Progenitor cell of endocrine pancreas (in vitro differentiated cells): ENCODE data around the gene SMIM11. TPM values are rescaled to one million over a fixed set of nuclear protein-coding genes. Genes with fewer than 3 reads are reported as not detected.

Source experiments
- DNase-seq: peaks from one replicate; pipeline ENCODE4 v3.0.0; 2021; ENCODE audit warnings: low spot score; ENCODE audit not compliant: unreplicated experiment
- H3K27ac Mint-ChIP-seq: 2 replicates; pipeline ENCODE4 v1.8.0; 2021; ENCODE audit warnings: mild to moderate bottlenecking, moderate library complexity, mixed read lengths
- H3K27me3 Mint-ChIP-seq: 2 replicates; pipeline ENCODE4 v1.8.0; 2021; ENCODE audit warnings: mixed read lengths
- H3K36me3 Mint-ChIP-seq: 2 replicates; pipeline ENCODE4 v1.8.0; 2022; ENCODE audit warnings: mixed read lengths; ENCODE audit not compliant: insufficient read depth
- H3K4me1 Mint-ChIP-seq: 2 replicates; pipeline ENCODE4 v1.8.0; 2021; ENCODE audit warnings: low read depth, mixed read lengths
- H3K4me3 Mint-ChIP-seq: 2 replicates; pipeline ENCODE4 v1.8.0; 2021; ENCODE audit warnings: low read depth, mild to moderate bottlenecking, moderate library complexity, mixed read lengths
- H3K9me3 Mint-ChIP-seq: 2 replicates; pipeline ENCODE4 v1.8.0; 2021; ENCODE audit warnings: low read depth, mixed read lengths
- total RNA-seq: library from RNA; stranded (reverse); gene quantifications from 2 replicates; pipeline ENCODE4 v1.2.1, GENCODE V29; 2021
- TF ChIP-seq, protein P1 (sequence below): fragments of 200-600 bp; sonication (generic); IDR thresholded peaks from one replicate; pipeline ENCODE4 v1.5.0; 2021; ENCODE audit warnings: antibody characterized with exemption, mild to moderate bottlenecking; ENCODE audit not compliant: unreplicated experiment

The SMIM11 gene
- total RNA-seq, 1 donor from 2014 or later: 22.7 TPM

DNA sequence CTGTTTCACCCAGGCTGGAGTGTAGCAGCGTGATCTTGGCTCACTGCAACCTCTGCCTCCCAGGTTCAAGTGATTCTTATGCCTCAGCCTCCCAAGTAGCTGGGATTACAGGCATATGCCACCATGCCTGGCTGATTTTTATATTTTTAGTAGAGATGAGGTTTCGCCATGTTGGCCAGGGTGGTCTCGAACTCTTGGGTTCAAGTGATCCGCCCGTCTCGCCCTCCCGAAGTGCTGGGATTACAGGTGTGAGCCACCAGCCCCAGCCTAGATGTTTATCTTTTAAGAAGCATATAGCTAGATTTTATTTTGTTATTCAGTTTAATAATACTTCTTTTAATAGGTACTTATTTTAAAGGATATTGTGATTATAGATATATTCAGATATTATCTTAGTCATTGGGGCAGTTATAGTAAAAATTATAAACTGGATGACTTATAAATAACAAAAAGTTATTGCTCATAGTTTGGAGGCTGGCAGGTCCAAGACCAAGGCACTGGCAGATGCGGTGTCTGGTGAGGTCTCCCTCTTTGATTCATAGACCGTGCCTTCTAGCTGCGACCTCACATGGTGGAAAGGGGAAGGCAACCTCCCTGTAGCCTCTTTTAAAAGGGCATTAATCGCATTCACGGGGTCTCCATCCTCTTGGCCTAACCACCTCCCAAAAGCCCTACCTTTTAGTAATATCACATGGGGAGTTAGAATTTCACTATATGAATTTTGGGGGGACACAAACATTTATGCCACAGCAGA is 14.6 kb upstream of the SMIM11 start:
- H3K4me3 Mint-ChIP-seq: no peak overlapping the region
- TF ChIP-seq, protein P1, sequence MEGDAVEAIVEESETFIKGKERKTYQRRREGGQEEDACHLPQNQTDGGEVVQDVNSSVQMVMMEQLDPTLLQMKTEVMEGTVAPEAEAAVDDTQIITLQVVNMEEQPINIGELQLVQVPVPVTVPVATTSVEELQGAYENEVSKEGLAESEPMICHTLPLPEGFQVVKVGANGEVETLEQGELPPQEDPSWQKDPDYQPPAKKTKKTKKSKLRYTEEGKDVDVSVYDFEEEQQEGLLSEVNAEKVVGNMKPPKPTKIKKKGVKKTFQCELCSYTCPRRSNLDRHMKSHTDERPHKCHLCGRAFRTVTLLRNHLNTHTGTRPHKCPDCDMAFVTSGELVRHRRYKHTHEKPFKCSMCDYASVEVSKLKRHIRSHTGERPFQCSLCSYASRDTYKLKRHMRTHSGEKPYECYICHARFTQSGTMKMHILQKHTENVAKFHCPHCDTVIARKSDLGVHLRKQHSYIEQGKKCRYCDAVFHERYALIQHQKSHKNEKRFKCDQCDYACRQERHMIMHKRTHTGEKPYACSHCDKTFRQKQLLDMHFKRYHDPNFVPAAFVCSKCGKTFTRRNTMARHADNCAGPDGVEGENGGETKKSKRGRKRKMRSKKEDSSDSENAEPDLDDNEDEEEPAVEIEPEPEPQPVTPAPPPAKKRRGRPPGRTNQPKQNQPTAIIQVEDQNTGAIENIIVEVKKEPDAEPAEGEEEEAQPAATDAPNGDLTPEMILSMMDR: no peak
- peaks cover 3% of the 10 kb centered on the region for H3K4me1 Mint-ChIP-seq
- H3K27me3 Mint-ChIP-seq: peaks cover 6% of the 10 kb centered on the region
- peaks cover 5% of the 10 kb centered on the region for H3K9me3 Mint-ChIP-seq
- DNase-seq: no peak
- H3K27ac Mint-ChIP-seq: no peak overlapping the region
- peaks cover 2% of the 10 kb centered on the region for H3K36me3 Mint-ChIP-seq

DNA sequence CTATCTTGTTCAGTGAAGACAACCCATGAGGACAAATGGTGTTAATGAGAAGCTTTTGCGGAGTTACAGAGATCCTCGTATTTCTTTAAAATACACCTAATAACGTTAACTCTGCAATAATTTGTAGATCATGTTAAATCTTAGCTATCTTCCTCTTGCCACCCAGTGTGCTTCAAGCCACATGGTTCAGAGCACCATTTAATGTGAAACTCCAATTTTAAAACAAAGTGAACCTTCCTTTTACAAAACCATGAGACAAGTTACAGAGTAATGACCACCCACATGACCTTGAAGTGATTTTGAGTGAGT is 13.2 kb upstream of the SMIM11 start:
- DNase-seq: no peak
- H3K36me3 Mint-ChIP-seq: peaks cover 2% of the 10 kb centered on the region
- H3K4me1 Mint-ChIP-seq: peaks cover 9% of the 10 kb centered on the region
- no peak overlapping the region for H3K4me3 Mint-ChIP-seq
- no peak overlapping the region for H3K27ac Mint-ChIP-seq
- TF ChIP-seq, protein P1: no peak
- H3K27me3 Mint-ChIP-seq: peaks cover 4% of the 10 kb centered on the region
- peaks cover 5% of the 10 kb centered on the region for H3K9me3 Mint-ChIP-seq

DNA sequence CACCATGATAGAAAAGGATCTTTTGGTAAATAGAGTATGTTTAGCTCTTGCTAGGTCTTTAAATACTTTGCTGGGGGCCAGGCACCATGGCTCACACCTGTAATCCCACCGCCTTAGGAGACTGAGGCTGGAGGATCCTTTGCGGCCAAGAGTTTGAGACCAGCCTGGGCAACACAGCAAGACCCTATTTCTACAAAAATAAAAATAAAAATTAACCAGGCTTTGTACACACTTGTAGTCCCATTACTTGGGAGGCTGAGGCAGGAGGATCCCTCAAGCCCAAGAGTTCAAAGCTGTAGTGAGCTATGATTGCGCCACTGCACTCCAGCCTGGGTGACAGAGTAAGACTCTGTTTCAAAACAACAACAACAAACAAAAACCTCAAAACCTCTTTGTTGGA is 12.6 kb upstream of the SMIM11 start:
- DNase-seq: no peak
- Mint-ChIP-seq H3K9me3 (peaks cover 5% of the 10 kb centered on the region), H3K36me3 (peaks cover 2% of the 10 kb centered on the region), H3K4me1 (peaks cover 12% of the 10 kb centered on the region), H3K27ac (no peak overlapping the region), H3K27me3 (peaks cover 4% of the 10 kb centered on the region), H3K4me3 (no peak overlapping the region)
- TF ChIP-seq, protein P1: no peak

DNA sequence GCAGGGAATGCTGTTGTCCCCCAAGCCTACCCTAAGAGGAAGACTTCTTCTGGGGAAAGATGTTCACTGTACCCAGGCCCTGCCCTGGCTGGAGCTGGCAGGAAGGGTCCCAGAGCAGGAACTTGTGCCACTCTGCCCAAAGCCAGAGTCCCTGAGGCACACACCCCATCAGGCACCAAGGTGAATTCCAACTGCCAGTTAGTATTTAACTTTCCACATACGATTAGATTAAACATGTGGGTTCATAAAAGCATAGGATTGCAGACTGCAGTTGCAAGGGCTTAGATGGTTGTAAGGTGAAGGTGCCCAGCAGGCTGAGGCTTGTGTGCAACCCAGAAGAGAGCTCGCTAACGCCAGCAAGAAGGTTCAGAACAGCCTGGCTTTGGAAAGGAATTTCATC is 11.6 kb upstream of the SMIM11 start, which contains the start of gene KCNE2:
TSS of gene KCNE2 (plus strand) at position 274 of the 400 bp plus-strand sequence. CDS start 6,473 bp downstream, outside the sequence.
- Mint-ChIP-seq H3K27ac (no peak within 1 kb of the TSS), H3K4me3 (no peak within 1 kb of the TSS), H3K9me3 (peaks cover 3% of the 10 kb centered on the region), H3K36me3 (peaks cover 2% of the 10 kb centered on the region), H3K4me1 (peaks cover 14% of the 10 kb centered on the region), H3K27me3 (peaks cover 4% of the 10 kb centered on the region)
- DNase-seq: no peak
- TF ChIP-seq, protein P1: no peak

DNA sequence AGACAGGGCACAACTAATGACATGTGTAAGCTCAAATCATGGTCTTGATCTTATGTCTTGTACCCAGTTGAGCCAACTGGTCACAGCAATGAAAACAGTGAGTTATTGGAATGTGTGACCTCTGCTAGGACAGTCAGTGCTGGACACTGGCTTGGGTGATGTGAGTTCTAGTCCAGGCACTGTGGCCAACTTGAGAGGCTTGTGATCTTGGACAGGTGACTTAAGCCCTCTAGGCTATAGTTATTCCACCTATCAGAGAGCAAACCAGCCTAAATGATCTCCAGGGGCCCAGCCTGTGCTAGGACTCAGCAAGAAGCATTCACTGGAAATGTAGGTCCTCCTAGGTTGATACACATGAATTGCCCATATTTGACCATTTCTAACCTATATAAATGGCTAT is 10.4 kb upstream of the SMIM11 start:
- no peak for DNase-seq
- H3K27ac Mint-ChIP-seq: no peak overlapping the region
- H3K36me3 Mint-ChIP-seq: no peaks in the 10 kb centered on the region
- H3K9me3 Mint-ChIP-seq: no peaks in the 10 kb centered on the region
- H3K4me3 Mint-ChIP-seq: no peak overlapping the region
- TF ChIP-seq, protein P1: no peak
- peaks cover 4% of the 10 kb centered on the region for H3K27me3 Mint-ChIP-seq
- H3K4me1 Mint-ChIP-seq: peaks cover 14% of the 10 kb centered on the region
